Ishikawa (cell line): Measurements from ENCODE around the gene PCDHGA5.

Source experiments
- CEBPB ChIP-seq: IDR thresholded peaks from 2 replicates; pipeline ENCODE4 v1.6.1; 2012
- CREB1 ChIP-seq: IDR thresholded peaks from 2 replicates; pipeline ENCODE4 v1.6.1; 2012; ENCODE audit warnings: low read depth
- EGR1 ChIP-seq: IDR thresholded peaks from 2 replicates; pipeline ENCODE4 v1.6.1; 2012
- EP300 ChIP-seq: IDR thresholded peaks from 2 replicates; pipeline ENCODE4 v1.6.1; 2012; ENCODE audit warnings: borderline replicate concordance
- FOXM1 ChIP-seq: IDR thresholded peaks from 2 replicates; pipeline ENCODE4 v1.6.1; 2012; ENCODE audit warnings: low read depth, borderline replicate concordance
- RAD21 ChIP-seq: IDR thresholded peaks from 2 replicates; pipeline ENCODE4 v1.6.1; 2012; ENCODE audit warnings: low read depth
- TCF12 ChIP-seq: IDR thresholded peaks from 2 replicates; pipeline ENCODE4 v1.6.1; 2012; ENCODE audit warnings: low read depth
- TEAD4 ChIP-seq: IDR thresholded peaks from 2 replicates; pipeline ENCODE4 v1.6.1; 2012
- YY1 ChIP-seq: IDR thresholded peaks from 2 replicates; pipeline ENCODE4 v1.6.1; 2012; ENCODE audit warnings: low read depth
- TF ChIP-seq, protein P1 (sequence below): IDR thresholded peaks from 2 replicates; pipeline ENCODE4 v1.6.1; 2012
- TF ChIP-seq, protein P2 (sequence below): IDR thresholded peaks from 2 replicates; pipeline ENCODE4 v1.6.1; 2012

GRCh38 chr5:141369994-141370848 lies 6.3 kb downstream of the PCDHGA5 start, which contains the start of gene PCDHGB3:
- TF ChIP-seq, protein P1, sequence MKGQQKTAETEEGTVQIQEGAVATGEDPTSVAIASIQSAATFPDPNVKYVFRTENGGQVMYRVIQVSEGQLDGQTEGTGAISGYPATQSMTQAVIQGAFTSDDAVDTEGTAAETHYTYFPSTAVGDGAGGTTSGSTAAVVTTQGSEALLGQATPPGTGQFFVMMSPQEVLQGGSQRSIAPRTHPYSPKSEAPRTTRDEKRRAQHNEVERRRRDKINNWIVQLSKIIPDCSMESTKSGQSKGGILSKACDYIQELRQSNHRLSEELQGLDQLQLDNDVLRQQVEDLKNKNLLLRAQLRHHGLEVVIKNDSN = no peak
- peak; percentile 22; the same call in 1 of the 2 replicates for TF ChIP-seq RAD21
- TF ChIP-seq CREB1 = no peak
- no peak for TF ChIP-seq CEBPB
- no peak for TF ChIP-seq TCF12
- no peak for TF ChIP-seq EP300
- TF ChIP-seq, protein P2, sequence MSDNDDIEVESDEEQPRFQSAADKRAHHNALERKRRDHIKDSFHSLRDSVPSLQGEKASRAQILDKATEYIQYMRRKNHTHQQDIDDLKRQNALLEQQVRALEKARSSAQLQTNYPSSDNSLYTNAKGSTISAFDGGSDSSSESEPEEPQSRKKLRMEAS = no peak
- TF ChIP-seq YY1 = no peak
- TF ChIP-seq EGR1 = no peak
- TF ChIP-seq TEAD4 = no peak
- TF ChIP-seq FOXM1 = no peak
